Measurements from ENCODE around the gene SSBP4.

SSBP4 gene

DNA sequence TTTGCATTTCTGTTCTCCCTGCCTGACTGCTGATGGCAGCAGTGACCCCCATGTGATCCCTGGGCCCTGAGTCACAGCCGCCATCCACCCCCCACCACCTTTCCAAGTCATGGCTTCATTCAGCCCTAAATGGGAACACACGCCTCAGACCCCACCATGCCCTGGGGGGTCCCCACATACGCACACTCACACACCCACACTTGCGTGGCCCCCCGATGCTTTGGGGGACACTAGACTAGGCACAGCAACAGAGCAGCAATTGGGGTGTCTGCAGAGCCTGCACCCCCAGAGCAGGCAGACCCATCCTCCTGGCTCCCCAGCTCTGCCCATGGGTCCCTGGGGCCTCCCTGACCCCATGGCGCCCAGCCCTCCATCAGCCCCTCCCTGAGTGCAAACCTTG lies 24.2 kb downstream of the SSBP4 start:
- TF ChIP-seq CEBPB (IDR thresholded peaks at IDR 0.05) (no peak), YY1 (IDR thresholded peaks at IDR 0.05; ENCODE audit: low read depth) (no peak), TCF12 (IDR thresholded peaks at IDR 0.05; ENCODE audit: low read depth) (no peak), RAD21 (IDR thresholded peaks at IDR 0.05; ENCODE audit: low read depth) (no peak), ZBTB7A (IDR thresholded peaks at IDR 0.05; ENCODE audit: low read depth) (no peak), TAF1 (IDR thresholded peaks at IDR 0.05; ENCODE audit: low read depth) (no peak), FOXM1 (IDR thresholded peaks at IDR 0.05; ENCODE audit: borderline replicate concordance, low read depth) (no peak), CREB1 (IDR thresholded peaks at IDR 0.05; ENCODE audit: low read depth) (no peak), TEAD4 (IDR thresholded peaks at IDR 0.05) (no peak)
- TF ChIP-seq, protein P1, sequence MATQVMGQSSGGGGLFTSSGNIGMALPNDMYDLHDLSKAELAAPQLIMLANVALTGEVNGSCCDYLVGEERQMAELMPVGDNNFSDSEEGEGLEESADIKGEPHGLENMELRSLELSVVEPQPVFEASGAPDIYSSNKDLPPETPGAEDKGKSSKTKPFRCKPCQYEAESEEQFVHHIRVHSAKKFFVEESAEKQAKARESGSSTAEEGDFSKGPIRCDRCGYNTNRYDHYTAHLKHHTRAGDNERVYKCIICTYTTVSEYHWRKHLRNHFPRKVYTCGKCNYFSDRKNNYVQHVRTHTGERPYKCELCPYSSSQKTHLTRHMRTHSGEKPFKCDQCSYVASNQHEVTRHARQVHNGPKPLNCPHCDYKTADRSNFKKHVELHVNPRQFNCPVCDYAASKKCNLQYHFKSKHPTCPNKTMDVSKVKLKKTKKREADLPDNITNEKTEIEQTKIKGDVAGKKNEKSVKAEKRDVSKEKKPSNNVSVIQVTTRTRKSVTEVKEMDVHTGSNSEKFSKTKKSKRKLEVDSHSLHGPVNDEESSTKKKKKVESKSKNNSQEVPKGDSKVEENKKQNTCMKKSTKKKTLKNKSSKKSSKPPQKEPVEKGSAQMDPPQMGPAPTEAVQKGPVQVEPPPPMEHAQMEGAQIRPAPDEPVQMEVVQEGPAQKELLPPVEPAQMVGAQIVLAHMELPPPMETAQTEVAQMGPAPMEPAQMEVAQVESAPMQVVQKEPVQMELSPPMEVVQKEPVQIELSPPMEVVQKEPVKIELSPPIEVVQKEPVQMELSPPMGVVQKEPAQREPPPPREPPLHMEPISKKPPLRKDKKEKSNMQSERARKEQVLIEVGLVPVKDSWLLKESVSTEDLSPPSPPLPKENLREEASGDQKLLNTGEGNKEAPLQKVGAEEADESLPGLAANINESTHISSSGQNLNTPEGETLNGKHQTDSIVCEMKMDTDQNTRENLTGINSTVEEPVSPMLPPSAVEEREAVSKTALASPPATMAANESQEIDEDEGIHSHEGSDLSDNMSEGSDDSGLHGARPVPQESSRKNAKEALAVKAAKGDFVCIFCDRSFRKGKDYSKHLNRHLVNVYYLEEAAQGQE (IDR thresholded peaks at IDR 0.05; ENCODE audit: low read depth) = no peak
- TF ChIP-seq, protein P2, sequence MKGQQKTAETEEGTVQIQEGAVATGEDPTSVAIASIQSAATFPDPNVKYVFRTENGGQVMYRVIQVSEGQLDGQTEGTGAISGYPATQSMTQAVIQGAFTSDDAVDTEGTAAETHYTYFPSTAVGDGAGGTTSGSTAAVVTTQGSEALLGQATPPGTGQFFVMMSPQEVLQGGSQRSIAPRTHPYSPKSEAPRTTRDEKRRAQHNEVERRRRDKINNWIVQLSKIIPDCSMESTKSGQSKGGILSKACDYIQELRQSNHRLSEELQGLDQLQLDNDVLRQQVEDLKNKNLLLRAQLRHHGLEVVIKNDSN (IDR thresholded peaks at IDR 0.05) = no peak

DNA sequence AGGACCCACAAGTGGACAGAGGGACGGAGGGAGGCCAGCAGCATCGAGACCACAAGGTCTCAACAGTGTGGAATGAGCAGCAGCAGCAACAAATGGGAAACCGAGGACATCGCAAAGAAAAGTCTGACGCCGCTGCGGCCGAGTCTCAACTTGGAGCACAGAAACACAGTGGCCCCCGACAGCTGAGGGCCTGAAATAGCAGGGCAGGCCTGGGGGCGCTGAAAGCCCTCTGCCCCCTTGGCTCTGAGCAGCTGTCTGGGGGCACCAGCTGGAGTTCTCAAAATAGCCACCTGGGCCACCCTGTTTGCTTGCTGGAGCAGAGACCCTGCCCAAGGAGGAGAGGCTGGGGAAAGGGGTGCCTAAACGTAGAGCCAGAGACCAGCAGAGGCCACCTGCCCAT lies 24.6 kb downstream of the SSBP4 start:
- TF ChIP-seq EGR1 (IDR thresholded peaks at IDR 0.05) (no peak), ZBTB7A (IDR thresholded peaks at IDR 0.05; ENCODE audit: low read depth) (no peak), NFIC (IDR thresholded peaks at IDR 0.05) (no peak), TEAD4 (IDR thresholded peaks at IDR 0.05) (no peak), FOXM1 (IDR thresholded peaks at IDR 0.05; ENCODE audit: borderline replicate concordance, low read depth) (no peak), EP300 (IDR thresholded peaks at IDR 0.05; ENCODE audit: borderline replicate concordance) (no peak), CEBPB (IDR thresholded peaks at IDR 0.05) (no peak), TCF12 (IDR thresholded peaks at IDR 0.05; ENCODE audit: low read depth) (no peak), CREB1 (IDR thresholded peaks at IDR 0.05; ENCODE audit: low read depth) (no peak), TAF1 (IDR thresholded peaks at IDR 0.05; ENCODE audit: low read depth) (no peak), YY1 (IDR thresholded peaks at IDR 0.05; ENCODE audit: low read depth) (no peak), RAD21 (IDR thresholded peaks at IDR 0.05; ENCODE audit: low read depth) (no peak)
- TF ChIP-seq, protein P3, sequence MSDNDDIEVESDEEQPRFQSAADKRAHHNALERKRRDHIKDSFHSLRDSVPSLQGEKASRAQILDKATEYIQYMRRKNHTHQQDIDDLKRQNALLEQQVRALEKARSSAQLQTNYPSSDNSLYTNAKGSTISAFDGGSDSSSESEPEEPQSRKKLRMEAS (IDR thresholded peaks at IDR 0.05) = no peak
- TF ChIP-seq, protein P1 (IDR thresholded peaks at IDR 0.05; ENCODE audit: low read depth) = no peak
- TF ChIP-seq, protein P2 (IDR thresholded peaks at IDR 0.05) = no peak

DNA sequence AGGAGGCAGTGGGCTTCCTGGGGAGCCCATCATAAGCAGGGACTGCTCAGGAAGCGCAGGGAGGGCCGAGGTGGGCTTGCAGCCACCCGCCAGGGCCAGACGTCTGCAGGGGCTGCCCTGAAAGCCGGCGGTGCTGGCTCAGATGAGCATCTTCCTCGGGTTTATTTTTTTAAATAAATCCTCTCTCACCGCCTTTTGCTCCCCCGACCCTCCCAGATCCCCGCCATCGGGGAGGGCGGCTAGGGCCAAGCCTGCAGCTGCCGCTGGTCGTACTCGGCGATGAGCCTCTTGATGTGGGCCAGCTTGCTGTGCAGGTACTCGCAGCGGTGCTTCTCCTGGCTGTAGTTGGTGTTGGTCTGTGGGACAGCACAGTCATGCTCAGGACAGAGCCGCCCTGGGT lies 25.3 kb downstream of the SSBP4 start:
- no peak for TF ChIP-seq ZBTB7A (IDR thresholded peaks at IDR 0.05; ENCODE audit: low read depth)
- TF ChIP-seq, protein P2 (IDR thresholded peaks at IDR 0.05) = no peak
- TF ChIP-seq, protein P1 (IDR thresholded peaks at IDR 0.05; ENCODE audit: low read depth) = no peak
- no peak for TF ChIP-seq TEAD4 (IDR thresholded peaks at IDR 0.05)
- TF ChIP-seq TCF12 (IDR thresholded peaks at IDR 0.05; ENCODE audit: low read depth) = no peak
- TF ChIP-seq YY1 (IDR thresholded peaks at IDR 0.05; ENCODE audit: low read depth) = no peak
- TF ChIP-seq CREB1 (IDR thresholded peaks at IDR 0.05; ENCODE audit: low read depth) = no peak
- no peak for TF ChIP-seq EP300 (IDR thresholded peaks at IDR 0.05; ENCODE audit: borderline replicate concordance)
- TF ChIP-seq RAD21 (IDR thresholded peaks at IDR 0.05; ENCODE audit: low read depth) = no peak
- TF ChIP-seq, protein P3 (IDR thresholded peaks at IDR 0.05) = no peak
- TF ChIP-seq CEBPB (IDR thresholded peaks at IDR 0.05) = no peak
- TF ChIP-seq NFIC (IDR thresholded peaks at IDR 0.05) = no peak
- no peak for TF ChIP-seq FOXM1 (IDR thresholded peaks at IDR 0.05; ENCODE audit: borderline replicate concordance, low read depth)
- no peak for TF ChIP-seq EGR1 (IDR thresholded peaks at IDR 0.05)
- TF ChIP-seq TAF1 (IDR thresholded peaks at IDR 0.05; ENCODE audit: low read depth) = no peak

All from Ishikawa (cell line).